GM21360 (cell line): ENCODE measurements around the gene THEMIS2.
"Not testable (repeated sequence)": the region's sequence is repeated elsewhere in the genome, so short reads cannot be mapped to it uniquely, and the experiment has no call there.

Source experiments
- ATAC-seq: cut with Tn5 transposase; IDR thresholded peaks from one replicate; pipeline ENCODE4 v1.9.1; 2021; ENCODE audit warnings: mild to moderate bottlenecking, moderate library complexity; ENCODE audit not compliant: unreplicated experiment

The THEMIS2 gene

DNA sequence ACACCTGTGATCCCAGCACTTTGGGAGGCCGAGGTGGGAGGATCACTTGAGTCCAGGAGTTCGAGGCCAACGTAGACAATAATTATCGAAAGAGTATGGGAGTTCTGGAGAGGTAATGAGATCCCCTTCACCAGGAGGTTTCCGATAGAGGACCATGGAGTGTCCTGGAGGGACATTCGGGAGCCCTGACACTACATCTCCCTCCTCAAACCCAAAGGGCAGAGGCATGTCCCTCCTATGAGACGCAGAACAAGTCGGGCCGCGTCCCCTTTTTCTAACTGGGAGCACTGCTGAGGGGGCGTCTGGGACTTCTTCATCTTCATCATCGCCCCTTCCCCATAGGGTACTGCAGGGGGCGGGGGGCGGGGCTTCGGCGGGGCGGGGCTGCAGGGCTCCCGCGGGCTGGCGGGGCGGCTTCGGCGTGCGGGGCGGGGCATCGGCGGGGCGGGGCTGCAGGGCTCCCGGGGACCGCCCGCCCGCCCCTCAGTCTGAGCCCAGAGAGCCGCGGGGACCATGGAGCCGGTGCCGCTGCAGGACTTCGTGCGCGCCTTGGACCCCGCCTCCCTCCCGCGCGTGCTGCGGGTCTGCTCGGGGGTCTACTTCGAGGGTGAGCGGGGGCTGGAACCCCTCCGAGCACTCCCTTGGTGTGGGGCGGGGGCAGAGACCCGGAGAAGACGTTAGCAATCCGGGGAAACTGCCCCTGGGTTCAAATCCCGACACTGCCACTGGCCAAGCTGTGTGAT, at the start of gene THEMIS2:
Gene THEMIS2 (plus strand): TSS at position 486 of the 743 bp plus-strand sequence. CDS start 28 bp downstream, at position 514.
- ATAC-seq: peak; percentile 33

DNA sequence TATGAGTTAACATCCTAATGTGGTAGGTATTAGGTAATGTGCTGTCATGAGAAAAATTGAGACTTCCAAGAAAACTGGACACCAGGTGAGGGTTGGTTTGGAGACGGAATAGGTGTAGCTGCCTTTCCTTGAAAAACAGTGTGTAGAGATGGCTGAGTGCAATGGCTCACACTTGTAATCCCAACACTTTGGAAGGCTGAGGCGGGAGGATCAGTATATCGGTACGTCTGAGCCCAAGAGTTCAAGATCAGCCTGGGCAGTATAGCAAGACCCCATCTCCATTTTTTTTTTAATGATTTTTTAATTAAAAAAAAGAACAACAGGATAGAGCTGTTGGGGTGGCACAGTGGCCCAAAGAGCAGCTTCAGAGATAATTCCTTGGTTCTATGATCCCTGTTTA, 48.6 kb upstream of the THEMIS2 start:
- no peak for ATAC-seq

DNA sequence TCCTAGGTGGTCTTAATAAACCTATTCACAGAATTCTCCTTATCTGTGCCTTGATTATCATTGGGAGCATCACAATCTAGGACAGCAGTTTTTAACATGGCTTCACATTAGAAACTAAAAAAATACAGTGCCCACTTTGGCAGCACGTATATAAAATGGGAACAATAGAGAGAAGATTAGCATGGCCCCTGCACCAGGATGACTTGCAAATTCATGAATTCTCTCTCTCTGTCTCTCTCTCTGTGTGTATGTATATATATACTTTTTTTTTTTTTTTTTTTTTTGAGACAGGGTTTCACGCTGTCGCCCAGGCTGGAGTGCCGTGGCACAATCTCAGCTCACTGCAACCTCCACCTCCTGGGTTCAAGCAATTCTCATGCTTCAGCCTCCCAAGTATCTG, 47.9 kb upstream of the THEMIS2 start:
- ATAC-seq: no peak

DNA sequence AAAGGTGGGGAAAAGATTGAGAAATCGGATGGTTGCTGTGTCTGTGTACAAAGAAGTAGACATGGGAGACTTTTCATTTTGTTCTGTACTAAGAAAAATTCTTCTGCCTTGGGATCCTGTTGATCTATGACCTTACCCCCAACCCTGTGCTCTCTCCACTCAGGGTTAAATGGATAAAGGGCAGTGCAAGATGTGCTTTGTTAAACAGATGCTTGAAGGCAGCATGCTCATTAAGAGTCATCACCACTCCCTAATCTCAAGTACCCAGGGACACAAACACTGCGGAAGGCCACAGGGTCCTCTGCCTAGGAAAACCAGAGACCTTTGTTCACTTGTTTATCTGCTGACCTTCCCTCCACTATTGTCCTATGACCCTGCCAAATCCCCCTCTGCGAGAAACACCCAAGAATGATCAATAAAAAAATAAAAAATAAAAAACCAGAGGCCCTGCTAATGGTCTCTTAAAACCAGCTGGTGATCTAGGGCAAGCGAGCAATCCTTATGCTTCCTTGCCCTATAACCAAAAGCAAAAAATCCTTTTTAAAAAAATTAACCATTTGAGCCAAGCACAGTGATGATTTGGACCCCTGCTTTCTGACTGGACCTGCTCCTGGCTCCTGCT, 42.9 kb upstream of the THEMIS2 start:
- ATAC-seq: not testable (repeated sequence)

DNA sequence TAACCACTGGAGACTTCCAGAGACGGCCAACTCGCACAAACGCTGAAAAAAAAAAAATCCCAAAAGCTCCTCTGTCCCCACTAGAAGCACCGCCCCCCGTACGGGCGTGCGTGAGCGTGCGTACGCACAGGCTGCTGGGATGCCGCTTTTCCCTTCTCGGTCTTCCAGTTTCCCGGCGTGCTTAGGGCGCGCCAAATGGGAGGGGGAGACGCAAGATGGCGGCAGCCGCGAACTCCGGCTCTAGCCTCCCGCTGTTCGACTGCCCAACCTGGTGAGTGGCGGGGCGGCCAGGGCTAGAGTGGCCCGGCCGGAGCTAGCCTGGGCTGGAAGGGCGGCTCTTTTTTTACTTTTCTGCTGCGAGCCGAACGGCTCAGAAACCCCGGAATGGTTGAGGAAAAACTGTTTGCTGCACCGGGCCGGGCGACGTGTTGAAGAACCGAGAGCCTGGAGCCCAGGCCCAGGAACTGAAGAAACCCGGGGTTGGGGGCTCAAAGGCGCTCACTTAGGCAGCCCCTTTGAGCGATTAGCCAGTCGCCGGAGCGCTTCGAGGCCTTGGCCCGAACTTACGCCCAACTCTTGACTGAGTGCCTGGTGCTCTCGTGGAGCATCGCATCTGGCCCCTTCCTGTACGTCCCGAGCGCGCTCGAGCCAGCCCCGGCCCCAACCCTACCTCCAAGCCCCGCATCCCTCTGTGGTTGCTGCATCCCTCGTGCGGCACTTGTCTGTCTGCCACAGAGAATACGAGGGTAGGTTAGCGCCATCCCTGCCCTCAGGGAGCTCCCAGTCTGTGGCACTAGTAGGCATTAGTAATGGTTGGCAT, 41.5 kb upstream of the THEMIS2 start, which contains the start of gene PPP1R8:
Gene PPP1R8 (plus strand): TSS at position 162 of the 820 bp plus-strand sequence. CDS start 54 bp downstream, at position 216.
- peak; percentile 91 for ATAC-seq

DNA sequence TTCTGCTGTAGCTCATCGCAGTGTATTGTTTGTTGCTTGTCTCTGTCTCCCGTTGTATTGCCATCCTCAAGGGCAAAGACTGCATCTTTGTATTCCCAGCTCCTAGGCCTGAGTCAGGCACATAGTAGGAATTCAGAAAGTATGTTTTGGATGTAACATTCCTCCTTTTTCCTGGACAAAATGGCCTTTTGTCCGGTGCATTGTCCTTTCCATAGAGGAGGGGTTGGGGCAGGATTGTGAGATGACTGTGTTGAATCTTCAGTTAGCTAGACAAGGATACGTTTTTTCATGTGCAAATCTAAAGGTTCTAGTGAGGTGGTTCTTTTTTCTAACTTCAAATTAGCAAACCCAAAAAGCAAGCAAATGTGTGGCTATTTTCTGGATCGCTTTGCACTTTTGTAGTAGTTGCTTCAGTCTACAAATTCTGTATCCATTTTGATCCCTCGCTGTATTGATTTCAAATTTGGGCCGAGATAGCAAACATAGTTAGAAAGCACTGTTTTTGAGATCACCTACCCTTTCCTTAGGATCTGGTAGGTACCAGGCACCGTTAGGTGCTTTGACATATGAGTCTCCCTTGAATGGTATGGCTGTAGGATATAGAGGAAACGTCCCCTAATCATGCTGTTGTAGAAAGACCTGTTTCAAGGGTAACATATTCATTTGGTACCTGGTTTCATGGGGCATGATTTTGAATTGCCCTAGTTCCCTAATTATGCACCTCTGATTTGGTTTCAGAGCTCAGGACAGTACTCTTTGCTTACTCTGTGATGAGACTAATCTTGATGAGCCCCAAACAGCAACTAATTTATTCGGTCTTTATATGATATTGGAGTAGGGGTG, 40.6 kb upstream of the THEMIS2 start:
- ATAC-seq: no peak

DNA sequence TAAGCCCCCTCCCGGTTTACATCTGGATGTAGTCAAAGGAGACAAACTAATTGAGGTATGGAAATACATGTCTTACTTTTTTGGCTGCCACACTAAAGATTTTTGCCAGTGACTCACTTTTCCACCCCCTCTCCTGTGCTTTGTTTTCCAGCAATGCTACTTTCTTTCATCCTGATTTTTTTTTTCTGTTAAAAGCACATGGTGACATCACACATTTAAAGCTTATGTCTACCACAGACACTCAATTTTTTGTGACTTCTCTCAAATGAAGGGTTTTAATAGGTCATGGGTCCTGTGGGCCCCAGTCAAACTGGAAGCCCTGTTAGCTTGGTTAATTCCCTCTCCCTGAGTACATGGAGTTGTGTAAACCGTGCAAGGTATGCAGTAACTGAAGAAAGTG, 39.6 kb upstream of the THEMIS2 start:
- ATAC-seq: no peak

DNA sequence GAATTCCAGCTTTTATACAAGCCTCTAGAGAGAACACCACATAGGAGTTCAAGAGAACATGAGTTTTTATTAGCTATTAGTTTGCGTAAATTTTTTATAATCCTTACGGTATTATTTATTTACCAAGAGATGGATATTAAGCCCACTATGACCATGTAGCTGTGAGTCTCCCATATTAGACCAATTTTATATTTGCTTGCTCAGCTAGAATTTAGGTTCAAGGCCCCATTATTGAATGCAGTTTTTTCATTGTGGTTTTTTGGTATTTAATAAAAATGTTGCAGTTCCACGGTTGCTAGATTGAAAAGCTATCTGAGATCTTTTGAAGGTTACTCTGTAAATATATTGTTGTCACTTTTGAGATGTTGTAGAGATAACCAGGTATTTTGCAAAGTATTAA, 38.9 kb upstream of the THEMIS2 start:
- no peak for ATAC-seq

DNA sequence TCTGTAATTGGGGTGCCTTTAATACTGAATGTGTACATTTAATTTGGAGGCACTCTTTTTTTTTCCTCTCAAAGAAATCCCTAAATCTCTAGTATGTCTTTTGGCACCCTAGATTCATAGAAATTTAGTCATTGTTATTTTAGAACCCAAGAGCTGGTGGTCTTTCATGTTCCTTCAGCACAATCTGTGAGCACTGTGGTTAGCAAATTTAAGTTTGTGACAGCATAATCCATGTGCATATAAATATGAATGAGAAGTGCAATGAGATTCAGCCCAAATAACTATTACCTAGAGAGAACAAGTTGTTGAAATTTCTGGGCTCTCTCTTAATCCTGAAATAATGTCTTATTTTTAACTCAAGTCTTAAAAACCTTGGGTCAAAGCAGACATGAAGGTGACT, 37.3 kb upstream of the THEMIS2 start:
- no peak for ATAC-seq

DNA sequence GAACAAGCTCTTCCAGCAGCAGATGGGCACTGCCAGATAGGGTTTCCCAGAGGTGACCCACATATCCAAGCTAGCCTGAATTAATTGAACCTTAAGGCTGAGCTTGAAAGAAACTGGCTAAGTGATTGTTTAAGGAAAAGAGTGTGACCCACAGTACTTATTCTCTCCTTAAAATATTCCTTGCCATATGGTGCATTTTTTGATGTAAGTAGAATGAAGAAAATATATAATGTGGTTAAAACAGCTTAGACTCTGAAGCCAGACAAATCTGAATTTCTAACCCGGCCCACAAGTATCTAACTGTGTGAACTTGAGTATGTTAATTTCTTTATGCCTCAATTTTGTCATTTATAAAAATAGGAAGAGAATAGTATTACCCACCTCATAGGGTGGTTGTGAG, 36.8 kb upstream of the THEMIS2 start:
- no peak for ATAC-seq

DNA sequence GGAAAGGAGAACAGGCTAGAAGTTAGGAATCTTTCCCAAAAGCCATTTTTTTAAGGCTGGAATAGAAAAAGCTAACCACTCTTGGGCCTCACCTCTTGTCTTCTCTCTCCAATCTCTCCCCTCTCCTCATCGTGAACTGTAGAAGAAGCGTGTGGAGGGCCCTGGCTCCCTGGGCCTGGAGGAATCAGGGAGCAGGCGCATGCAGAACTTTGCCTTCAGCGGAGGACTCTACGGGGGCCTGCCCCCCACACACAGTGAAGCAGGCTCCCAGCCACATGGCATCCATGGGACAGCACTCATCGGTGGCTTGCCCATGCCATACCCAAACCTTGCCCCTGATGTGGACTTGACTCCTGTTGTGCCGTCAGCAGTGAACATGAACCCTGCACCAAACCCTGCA, 22.4 kb upstream of the THEMIS2 start:
- no peak for ATAC-seq

DNA sequence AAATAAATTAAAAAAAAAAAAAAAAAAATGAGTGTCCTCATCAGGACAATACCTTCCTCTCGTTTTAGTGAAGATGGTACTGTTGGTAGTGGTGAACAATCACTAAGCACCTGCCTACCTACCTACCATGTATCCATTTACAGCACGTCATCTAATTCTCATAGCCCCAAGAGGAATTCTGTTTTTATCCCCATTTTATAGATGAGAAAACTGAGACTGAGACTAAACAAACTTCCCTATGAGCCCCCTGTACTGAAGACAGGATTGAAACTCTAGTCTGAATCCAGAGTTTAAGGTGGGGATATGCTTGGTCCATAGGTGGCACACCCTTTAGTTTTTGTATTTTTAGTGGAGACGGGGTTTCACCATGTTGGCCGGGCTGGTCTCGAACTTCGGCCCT, 17.3 kb upstream of the THEMIS2 start:
- ATAC-seq: no peak

DNA sequence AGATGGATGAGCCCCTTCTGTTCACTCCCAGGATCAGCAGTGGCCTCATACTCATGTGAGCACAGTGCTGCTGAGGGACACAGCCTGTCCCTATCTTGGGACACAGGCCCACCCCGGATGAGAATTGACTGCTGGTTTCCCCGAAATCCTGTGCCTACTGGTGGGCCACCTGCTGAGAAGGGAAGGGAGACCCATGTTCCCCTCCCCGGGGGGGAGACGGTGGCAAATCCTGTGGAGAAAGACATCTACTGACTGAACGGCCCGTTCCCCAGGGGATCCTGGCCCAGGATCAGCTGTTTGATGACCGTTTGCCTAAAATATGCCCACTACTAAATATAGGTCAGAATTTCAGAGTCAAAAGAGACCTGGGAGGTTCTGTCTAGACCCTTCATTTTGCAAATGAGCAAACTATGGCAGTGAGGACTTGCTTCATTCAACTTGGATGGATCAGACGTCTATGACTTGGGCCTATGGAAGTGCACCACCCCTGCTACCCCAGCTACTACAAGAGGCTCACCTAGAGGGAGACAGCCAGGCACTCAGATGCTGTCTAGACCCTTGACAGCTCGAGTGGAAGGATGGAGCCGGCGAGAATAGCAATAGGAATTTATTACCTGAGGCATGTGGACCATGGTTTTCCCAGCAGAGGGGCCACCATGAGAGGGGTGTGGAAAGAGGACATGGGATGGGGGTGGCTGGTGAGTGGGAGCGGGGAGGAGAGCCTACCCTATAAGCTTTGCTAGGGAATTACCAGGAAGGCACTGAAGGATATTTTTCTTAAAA, 15.6 kb upstream of the THEMIS2 start:
- ATAC-seq: no peak

DNA sequence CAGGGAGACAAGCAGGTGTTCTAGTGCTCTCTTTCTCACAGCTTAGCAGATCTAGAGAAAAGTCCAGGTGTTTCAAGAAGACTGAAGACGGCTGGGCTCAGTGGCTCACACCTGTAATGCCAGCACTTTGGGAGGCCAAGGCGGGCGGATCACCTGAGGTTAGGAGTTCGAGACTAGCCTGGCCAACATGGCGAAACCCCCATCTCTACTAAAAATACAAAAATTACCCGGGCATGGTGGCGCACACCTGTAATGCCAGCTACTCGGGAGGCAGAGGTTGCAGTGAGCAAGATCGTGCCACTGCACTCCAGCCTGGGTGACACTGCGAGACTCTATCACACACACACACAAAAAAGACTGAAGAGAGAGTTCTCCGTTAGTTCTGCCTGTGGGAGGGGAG, 14.8 kb upstream of the THEMIS2 start:
- ATAC-seq: not testable (repeated sequence)

DNA sequence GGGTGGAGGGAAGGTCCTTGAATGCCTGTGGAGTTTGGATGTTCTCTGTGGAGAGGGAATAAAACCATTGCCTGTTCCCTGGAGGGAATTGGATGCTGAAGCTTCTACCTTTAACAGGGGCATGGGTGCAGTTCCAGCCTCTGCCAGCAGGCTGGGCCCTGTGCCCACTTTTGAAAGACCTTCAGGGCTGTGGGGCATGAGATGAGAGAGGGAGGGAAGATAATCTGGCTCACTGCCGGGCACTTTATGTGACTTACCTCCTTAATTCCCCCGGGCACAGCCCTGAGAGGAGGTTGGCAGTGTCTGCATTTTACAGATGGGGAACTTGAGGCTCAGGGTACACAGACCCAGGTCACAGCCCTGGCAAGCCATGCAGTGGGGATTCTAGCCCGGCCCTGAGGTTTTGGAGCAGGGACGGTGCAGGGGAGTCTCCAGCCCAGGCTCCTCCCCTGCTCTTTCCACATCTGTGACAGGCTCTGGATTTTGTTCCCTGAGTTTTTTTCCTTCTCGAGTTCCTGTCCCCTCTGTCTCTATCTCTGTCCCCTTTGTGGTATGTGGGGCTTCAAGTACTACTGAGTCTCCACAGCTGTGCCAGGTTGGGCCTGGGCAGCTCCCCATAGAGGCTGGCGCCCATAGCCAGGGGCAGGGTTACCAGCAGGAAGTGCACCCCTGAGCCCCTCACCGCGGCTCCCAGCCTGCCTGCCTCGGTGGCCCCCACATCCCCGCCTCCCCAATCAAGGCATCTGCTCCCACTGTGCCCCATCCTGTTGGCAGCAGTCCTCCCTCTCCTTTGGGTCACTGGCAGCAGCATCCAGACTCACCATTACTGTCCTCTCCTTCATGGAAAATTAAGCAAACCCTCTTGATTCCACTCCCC, 14.0 kb upstream of the THEMIS2 start:
- ATAC-seq: peak; percentile 66

DNA sequence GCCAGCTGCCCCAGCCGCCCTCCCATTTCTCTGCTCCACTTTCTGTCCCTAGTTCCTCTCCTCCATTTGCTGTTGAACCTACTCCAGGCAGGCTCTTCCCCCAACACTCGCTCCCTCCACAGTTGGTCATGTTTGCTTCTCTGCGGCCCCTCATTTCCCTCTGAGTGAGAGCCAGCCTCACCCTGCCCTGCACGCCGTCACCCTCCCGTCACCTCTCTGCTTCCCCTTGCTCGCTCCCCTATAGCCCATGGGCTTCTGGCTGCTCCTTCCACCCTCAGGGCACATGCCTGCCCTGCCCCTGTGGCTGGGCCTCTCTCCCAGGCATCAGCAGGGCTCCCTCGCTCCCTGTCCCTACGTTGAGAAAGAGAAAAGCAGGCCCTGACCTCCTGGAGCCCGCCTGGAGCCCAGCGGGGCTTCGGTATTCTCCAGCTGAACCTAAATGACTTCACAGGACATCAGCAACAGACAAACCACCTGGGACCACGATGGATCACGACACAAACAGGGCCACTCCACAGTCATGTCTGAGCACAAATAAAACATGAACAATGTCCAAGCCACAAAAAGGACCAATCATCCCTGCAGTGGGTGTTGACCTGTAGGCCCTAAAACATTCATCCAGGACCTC, 13.3 kb upstream of the THEMIS2 start:
- ATAC-seq: no peak

DNA sequence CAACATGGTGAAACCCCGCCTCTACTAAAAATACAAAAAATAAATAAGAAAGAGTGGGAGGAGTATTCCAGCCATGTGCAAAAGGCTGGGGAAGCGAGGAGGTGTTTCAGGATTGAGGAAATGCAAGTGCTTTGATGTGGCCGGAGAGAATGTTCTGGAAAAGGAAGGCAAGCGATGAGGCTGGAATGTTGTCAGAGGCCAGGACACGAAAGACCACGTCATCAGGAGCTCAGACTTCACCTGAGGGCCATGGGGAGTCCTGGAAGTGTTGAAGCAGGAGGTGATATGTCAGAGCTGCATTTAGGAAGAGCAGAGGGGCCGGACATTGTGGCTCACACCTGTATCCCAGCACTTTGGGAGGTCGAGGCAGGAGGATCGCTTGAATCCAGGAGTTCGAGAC, 10.9 kb upstream of the THEMIS2 start:
- ATAC-seq: no peak

DNA sequence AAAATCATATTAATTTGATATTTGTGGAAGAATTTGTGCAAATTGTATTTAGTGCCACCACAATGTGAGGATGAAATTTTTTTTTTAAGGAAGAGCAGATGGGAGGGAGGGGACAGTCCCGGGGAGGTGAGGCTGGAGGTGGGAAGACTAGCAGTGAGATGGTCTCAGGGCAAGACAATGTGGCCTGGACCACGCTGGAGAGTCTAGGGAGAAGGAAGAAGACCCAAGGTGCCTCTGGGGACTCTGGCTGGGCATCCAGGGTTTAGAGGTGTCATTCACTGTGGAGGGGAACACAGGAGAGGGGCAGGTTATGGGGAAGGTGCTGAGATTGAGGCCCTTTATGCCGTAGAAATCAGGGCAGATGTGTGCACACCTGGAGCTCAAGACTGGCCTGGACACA, 10.3 kb upstream of the THEMIS2 start:
- ATAC-seq: no peak
